Activated naive CD4-positive, alpha-beta T cell treated with anti-CD3 and anti-CD28 coated beads, Interleukin-2, amount 10 ng/mL, durations not matched to agents 7 days and 5 days (primary cell): Measurements from ENCODE around the gene CLIP2.

Experiments
- CTCF ChIA-PET: fragments of 350-600 bp; sonication (Branson Sonifier 250); formaldehyde crosslinking; loops from one replicate; lab custom pipeline; 2021; ENCODE audit warnings: antibody characterized with exemption; lab: Charles Lee
- DNase-seq: peaks from one replicate; pipeline ENCODE4 v3.0.0-alpha.2; 2020
- H3K27ac Mint-ChIP-seq: one replicate; pipeline ENCODE4 v1.8.0; 2021; ENCODE audit warnings: mild to moderate bottlenecking, moderate library complexity, mixed read lengths
- H3K27me3 Mint-ChIP-seq: one replicate; pipeline ENCODE4 v1.8.0; 2021; ENCODE audit warnings: mild to moderate bottlenecking, mixed read lengths
- H3K36me3 Mint-ChIP-seq: one replicate; pipeline ENCODE4 v1.8.0; 2021; ENCODE audit warnings: mixed read lengths
- H3K4me1 Mint-ChIP-seq: one replicate; pipeline ENCODE4 v1.8.0; 2021; ENCODE audit warnings: mixed read lengths
- H3K4me3 Mint-ChIP-seq: one replicate; pipeline ENCODE4 v1.8.0; 2021; ENCODE audit warnings: mild to moderate bottlenecking, moderate library complexity, mixed read lengths
- H3K9me3 Mint-ChIP-seq: one replicate; pipeline ENCODE4 v1.8.0; 2021; ENCODE audit warnings: mixed read lengths

The CLIP2 gene

DNA sequence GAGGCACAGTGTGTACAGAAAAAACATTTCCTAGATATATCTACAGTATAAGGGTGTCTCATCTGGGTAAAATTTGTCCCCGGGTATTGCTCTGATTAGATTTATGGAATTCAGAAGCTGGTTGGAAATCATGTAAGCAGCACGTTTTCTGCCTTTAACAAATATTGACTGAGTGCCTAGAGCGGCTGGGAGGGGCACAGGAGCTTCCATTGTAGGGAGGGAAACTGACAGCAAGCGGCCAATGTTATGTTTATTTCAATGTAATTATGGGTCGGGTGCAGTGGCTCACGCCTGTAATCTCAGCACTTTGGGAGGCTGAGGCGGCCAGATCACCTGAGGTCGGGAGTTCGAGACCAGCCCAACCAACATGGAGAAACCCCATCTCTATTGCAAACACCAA is 30.6 kb upstream of the CLIP2 start:
- H3K9me3 Mint-ChIP-seq: no peaks in the 10 kb centered on the region
- peaks cover 9% of the 10 kb centered on the region for H3K36me3 Mint-ChIP-seq
- no peak for DNase-seq
- no peak overlapping the region for H3K4me3 Mint-ChIP-seq
- CTCF ChIA-PET: no interaction called here
- H3K27ac Mint-ChIP-seq: no peak overlapping the region
- H3K27me3 Mint-ChIP-seq: peaks cover 21% of the 10 kb centered on the region
- peaks cover 26% of the 10 kb centered on the region for H3K4me1 Mint-ChIP-seq

DNA sequence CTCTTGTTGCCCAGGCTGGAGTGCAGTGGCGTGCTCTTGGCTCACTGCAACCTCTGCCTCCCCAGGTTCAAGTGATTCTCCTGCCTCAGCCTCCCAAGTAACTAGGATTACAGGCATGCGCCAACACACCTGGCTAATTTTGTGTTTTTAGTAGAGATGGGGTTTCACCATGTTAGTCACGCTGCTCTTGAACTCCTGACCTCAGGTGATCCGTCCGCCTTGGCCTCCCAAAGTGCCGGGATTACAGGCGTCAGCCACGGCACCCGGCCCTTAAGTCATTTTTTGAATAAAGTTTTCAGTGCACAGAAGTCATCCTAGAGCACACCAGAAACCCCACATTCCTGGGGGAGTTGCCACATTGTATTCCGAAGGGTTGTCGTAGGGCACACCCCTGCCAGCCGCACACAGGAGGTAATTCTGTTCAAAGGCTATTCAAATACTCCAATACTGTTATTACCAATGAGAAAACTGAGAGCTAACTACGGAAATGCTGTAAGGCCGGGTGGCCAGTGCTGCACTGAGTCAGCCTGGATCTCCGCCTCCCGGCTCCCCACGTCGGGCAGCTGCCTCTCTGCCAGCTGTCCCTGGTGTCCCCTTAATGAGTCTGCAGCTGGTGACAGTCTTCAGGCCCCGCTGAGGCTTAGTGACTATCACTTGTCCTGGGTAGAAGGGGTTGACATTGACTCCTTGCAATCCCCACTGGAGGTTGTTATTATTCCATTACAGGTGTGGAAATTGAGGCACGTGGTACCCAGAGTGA is 26.4 kb upstream of the CLIP2 start:
- H3K27ac Mint-ChIP-seq: no peak overlapping the region
- H3K4me1 Mint-ChIP-seq: no peaks in the 10 kb centered on the region
- H3K36me3 Mint-ChIP-seq: no peaks in the 10 kb centered on the region
- H3K27me3 Mint-ChIP-seq: peaks cover 35% of the 10 kb centered on the region
- no peaks in the 10 kb centered on the region for H3K9me3 Mint-ChIP-seq
- DNase-seq: no peak
- H3K4me3 Mint-ChIP-seq: no peak overlapping the region
- CTCF ChIA-PET: interaction anchor here (1.2 to 1.5 kb wide), 2 partner anchors 13 to 138 kb away, joined by 3 to 4 read pairs; no protein-coding TSS in a partner anchor

DNA sequence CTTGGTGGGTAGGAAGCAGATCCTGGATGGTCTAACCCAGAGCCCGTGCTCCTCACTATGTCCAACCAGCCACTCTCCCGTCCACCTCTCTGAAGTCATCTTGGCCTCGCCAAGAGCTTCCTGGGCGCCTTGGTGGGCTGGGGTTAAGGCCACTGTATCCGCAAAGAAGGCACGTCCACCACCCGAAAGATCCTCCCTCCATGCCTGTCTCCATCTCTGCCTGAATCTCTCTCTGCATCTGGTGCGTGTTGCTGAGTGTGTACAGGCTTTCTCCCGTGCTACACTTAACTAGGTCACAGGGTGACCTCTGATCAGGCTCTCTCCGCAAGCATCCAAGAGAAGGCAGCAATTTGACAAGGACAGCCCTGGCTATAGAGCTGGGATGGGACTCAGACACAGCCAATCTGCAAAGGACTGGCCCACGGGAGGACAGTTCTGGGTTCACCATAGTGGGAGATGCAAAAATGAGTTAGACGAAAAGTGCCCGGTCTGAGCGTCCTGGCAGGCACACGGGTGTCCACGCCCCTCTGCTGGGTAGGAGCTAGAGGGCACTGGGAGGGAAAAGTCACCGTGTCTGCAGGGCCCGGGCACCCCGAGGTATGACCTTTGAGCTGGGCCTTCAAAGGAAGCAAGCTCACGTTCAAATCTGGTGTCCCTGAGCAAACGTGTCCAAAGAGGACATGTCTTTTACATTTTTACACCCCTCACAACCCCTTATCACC is 25.6 kb upstream of the CLIP2 start:
- no peak for DNase-seq
- Mint-ChIP-seq H3K27ac (no peak overlapping the region), H3K4me1 (no peaks in the 10 kb centered on the region), H3K27me3 (peaks cover 40% of the 10 kb centered on the region), H3K4me3 (no peak overlapping the region), H3K36me3 (no peaks in the 10 kb centered on the region), H3K9me3 (no peaks in the 10 kb centered on the region)
- CTCF ChIA-PET: interaction anchor here (1.0 to 1.8 kb wide), 3 partner anchors 11 to 137 kb away, joined by 3 to 4 read pairs (median 3); no protein-coding TSS in a partner anchor

DNA sequence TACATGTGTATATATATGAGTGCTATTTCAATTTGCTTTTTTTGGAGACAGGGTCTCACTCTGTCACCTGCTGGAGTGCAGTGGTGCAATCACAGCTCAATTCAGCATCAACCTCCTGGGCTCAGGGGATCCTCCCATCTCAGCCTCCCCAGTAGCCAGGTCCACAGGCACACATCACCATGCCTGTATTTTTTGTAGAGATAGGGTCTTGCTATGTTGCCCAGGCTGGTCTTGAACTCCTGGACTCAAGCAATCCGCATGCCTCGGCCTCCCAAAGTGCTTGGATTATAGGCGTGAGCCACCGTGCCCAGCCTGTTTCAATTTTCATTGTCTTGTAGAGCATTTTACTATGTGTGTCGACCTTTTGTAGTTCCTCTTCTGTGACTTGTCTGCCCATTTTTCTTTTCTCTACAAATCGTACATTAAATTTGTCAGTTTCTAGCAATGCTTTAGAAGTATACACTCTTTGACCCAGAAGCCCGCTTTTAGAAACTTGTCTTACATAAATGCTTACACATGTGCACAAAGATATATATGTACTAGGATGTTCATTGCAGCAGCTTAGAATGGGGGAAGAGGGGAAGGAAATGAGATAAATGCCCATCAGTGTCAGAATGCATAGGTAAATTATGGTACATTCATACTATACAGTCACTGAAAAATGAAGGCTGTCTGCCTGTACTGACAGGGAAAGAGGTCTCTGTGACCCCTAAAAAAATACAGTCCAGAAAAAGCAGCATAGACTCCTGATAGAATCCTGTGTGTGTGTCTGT is 22.8 kb upstream of the CLIP2 start:
- H3K4me3 Mint-ChIP-seq: no peak overlapping the region
- CTCF ChIA-PET: no interaction called here

DNA sequence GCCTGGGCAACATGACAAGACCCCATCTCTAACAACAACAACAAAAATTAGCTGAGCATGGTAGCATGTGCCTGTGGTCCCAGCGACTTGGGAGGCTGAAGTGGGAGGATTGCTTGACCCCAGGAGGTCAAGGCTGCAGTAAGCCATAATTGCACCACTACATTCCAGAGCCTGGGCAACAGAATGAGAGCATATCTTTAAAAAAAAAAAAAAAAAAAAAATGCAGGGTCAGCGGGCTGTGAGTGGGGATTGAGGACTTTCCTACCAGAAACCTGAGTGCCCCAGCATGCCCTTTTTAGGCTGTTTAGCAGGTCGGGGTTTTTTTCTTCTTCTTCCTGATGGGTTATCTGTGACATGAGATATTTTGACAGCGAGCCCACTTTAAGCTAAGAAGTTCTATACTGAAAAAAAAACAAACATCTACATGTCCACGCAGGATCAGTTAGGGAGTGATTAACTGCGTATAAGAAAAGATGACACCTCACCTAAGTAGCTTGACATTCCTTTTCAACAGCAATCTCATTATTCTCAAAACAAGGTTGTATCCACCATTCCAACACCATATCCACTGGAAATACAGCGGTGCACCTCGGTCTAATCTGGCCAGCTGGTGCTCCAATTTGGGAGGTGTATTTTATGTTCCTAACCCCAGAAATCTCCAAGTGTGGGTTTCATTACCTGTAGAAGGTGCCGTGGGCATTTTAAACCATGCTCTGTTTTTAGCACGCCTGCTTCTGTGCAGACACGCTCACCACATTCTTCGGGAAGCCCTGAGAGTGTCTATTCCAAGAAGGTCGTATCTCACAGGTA is 21.2 kb upstream of the CLIP2 start:
- peaks cover 19% of the 10 kb centered on the region for H3K4me1 Mint-ChIP-seq
- H3K9me3 Mint-ChIP-seq: no peaks in the 10 kb centered on the region
- peaks cover 49% of the 10 kb centered on the region for H3K27me3 Mint-ChIP-seq
- no peak for DNase-seq
- H3K27ac Mint-ChIP-seq: no peak overlapping the region
- H3K4me3 Mint-ChIP-seq: no peak overlapping the region
- H3K36me3 Mint-ChIP-seq: no peaks in the 10 kb centered on the region
- CTCF ChIA-PET: interaction anchor here (0.8 kb wide), 1 partner anchor 66 kb away, joined by 3 read pairs; no protein-coding TSS in a partner anchor

More for the DNA sequence above, 22.8 kb upstream of the CLIP2 start:
- no peak for DNase-seq
- Mint-ChIP-seq H3K9me3 (no peaks in the 10 kb centered on the region), H3K27ac (no peak overlapping the region), H3K4me1 (peaks cover 7% of the 10 kb centered on the region), H3K27me3 (peaks cover 52% of the 10 kb centered on the region), H3K36me3 (no peaks in the 10 kb centered on the region)

DNA sequence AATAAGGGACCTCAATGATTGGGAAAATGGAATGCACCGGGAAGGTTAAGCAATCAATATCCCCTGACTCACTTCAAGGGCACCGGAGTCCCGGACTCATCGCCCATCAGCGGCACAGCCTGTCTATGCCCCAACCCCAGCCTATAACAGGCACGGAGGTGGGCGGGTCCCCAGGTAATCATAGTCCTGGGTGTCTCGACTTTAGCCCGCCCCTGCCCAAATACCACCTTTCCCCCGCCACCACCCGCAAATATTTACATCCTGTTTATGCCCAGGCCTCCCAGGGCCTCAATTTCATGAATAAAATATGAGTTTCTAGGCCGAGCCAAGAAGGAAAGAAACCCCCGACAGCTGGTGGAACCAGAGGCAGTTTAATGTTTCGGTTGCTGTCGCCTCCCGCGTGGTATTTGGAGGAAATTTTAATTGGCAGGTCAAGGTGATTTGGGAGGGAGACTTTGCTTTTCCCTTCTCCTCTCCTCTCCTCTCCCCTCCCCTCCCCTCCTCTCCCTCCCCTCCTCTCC is 19.4 kb upstream of the CLIP2 start:
- DNase-seq: peak; percentile 77
- CTCF ChIA-PET: interaction anchor here (1.3 kb wide), 1 partner anchor 18 kb away, joined by 3 read pairs; no protein-coding TSS in a partner anchor
- H3K9me3 Mint-ChIP-seq: no peaks in the 10 kb centered on the region
- peaks cover 19% of the 10 kb centered on the region for H3K4me1 Mint-ChIP-seq
- H3K36me3 Mint-ChIP-seq: no peaks in the 10 kb centered on the region
- peaks cover 46% of the 10 kb centered on the region for H3K27me3 Mint-ChIP-seq
- peak overlapping the region; percentile 79 for H3K4me3 Mint-ChIP-seq
- H3K27ac Mint-ChIP-seq: no peak overlapping the region

DNA sequence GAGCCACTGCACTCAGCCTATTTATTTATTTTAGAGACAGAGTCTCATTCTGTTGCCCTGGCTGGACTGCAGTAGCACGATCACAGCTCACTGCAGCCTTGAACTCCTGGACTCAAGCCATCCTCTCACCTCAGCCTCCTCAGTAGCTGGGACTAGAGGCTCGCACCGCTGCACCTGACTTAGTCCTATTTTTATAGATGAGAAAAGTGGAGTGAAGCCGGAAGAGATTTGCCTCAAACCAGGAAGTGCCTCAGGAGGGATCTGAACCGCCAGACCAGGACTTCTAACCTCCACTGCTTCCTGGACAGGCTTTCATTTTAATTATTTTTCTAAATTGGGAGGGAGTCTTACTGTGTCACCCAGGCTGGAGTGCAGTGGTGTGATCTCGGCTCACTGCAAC is 17.5 kb upstream of the CLIP2 start:
- Mint-ChIP-seq H3K36me3 (no peaks in the 10 kb centered on the region), H3K4me3 (no peak overlapping the region), H3K27me3 (peaks cover 36% of the 10 kb centered on the region), H3K4me1 (peaks cover 19% of the 10 kb centered on the region), H3K9me3 (no peaks in the 10 kb centered on the region), H3K27ac (no peak overlapping the region)
- DNase-seq: no peak
- CTCF ChIA-PET: interaction anchor here (1.2 to 1.7 kb wide), 3 partner anchors 8 to 129 kb away, joined by 3 to 6 read pairs (median 4); no protein-coding TSS in a partner anchor

DNA sequence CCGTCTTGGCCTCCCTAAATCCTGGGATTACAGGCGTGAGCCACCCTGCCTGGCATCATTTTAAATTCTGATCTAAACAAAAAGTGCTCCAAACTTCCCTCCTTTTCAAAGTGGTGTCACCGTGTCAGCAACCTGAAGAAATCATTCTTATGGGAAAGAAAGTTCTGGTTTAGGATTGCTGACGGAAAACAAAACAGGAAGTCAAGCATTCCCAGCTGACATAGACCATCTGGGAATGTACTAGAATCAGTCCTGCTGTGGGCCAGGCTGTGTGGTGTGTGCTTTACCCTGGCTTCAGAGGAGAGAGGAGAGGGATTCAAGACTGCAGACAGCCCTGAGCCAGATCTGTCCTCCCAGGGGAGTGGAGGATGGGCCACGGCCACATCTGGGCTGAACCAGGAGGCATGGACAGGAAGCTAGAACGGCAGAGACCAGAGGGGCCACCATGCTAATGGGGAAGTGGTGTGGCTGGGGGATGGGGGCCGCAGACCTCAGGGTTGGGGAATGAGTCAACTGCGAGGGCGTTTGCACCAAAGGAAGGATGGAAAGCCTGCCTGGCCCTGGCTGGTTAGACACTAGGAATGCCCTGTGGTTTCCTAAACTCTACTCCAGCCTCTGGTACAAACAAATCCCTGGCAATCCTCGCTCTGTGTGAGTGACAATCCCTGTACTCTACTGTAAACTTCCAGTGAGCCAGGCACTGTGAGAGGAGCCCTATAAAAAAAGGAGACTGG is 16.7 kb upstream of the CLIP2 start:
- Mint-ChIP-seq H3K4me1 (peaks cover 19% of the 10 kb centered on the region), H3K36me3 (no peaks in the 10 kb centered on the region), H3K9me3 (no peaks in the 10 kb centered on the region), H3K4me3 (no peak overlapping the region), H3K27ac (no peak overlapping the region), H3K27me3 (peaks cover 36% of the 10 kb centered on the region)
- no peak for DNase-seq
- CTCF ChIA-PET: interaction anchor here (1.4 to 1.7 kb wide), 2 partner anchors 15 to 128 kb away, joined by 3 to 6 read pairs; no protein-coding TSS in a partner anchor

DNA sequence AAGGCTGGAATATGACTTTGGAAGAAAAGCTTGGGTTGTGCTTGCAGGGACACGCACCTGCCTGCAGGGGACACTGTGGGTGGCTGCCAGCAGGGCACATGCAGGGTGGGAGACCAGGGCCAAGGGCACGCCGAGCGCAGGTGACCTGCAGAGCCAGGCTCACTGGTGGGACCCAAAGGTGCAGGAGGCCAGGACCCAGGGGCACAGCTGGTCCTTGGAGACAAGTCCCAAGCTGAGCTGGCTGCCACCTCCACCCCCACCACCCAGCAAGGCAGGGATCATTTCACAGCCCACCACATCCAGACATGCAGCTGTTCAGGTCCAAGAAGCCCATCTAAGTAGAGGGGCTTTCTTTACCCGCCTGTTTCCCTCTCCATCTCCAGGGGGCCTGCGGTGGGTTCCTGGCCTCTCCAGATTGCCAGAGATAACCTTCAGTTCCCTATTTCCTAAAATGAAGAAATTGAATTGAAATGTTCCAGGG is 13.8 kb upstream of the CLIP2 start:
- H3K9me3 Mint-ChIP-seq: no peaks in the 10 kb centered on the region
- CTCF ChIA-PET: interaction anchor here (0.7 to 2.9 kb wide), 8 partner anchors 11 to 126 kb away, joined by 3 to 20 read pairs (median 4); no protein-coding TSS in a partner anchor
- DNase-seq: no peak

DNA sequence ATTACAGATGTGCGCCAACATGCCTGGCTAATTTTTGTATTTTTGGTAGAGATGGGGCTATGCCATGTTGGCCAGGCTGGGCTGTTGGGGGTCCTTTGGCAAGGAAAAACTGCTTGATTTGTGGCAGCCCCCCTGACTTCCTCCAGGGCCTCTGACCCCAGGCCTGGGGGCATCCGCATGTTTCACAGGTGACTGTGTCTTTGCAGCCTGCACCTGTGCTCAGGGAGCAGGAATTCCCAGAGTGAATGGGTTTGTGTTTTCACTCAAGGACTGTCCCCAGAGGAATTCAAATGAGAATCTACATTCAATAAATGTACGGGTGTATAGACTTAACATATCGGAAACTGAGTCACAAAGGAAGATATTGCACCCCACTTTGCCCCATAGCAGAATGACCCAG is 11.6 kb upstream of the CLIP2 start:
- no peak for DNase-seq
- Mint-ChIP-seq H3K27me3 (peaks cover 41% of the 10 kb centered on the region), H3K4me1 (peaks cover 1% of the 10 kb centered on the region), H3K9me3 (no peaks in the 10 kb centered on the region), H3K4me3 (no peak overlapping the region), H3K27ac (no peak overlapping the region), H3K36me3 (no peaks in the 10 kb centered on the region)
- CTCF ChIA-PET: no interaction called here

More for the DNA sequence above, 13.8 kb upstream of the CLIP2 start:
- peaks cover 14% of the 10 kb centered on the region for H3K4me1 Mint-ChIP-seq
- H3K27me3 Mint-ChIP-seq: peaks cover 38% of the 10 kb centered on the region
- H3K36me3 Mint-ChIP-seq: no peaks in the 10 kb centered on the region
- no peak overlapping the region for H3K4me3 Mint-ChIP-seq
- H3K27ac Mint-ChIP-seq: no peak overlapping the region

DNA sequence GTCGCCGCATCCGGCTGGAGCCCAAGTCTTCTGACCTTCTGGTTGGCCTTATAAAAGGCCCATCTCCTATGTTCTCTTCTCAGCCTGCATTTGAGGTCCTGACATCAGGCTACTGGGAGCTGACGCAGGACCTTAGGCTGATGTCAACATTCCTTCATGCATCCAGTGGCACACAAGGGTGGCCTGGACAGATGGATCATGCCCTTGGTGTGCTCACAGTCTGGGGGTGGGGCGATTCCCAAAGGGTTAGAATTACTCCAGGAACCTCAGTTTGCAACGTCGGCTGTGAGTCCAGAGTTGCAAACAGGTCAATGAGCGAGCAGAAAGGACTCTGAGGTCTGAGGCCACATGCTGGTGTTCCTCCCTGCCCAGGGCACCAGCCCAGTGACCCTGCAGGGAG is 8.2 kb upstream of the CLIP2 start:
- peaks cover 47% of the 10 kb centered on the region for H3K27me3 Mint-ChIP-seq
- H3K4me3 Mint-ChIP-seq: no peak overlapping the region
- H3K36me3 Mint-ChIP-seq: no peaks in the 10 kb centered on the region
- CTCF ChIA-PET: no interaction called here
- no peak overlapping the region for H3K27ac Mint-ChIP-seq
- DNase-seq: no peak
- no peaks in the 10 kb centered on the region for H3K9me3 Mint-ChIP-seq
- no peaks in the 10 kb centered on the region for H3K4me1 Mint-ChIP-seq

DNA sequence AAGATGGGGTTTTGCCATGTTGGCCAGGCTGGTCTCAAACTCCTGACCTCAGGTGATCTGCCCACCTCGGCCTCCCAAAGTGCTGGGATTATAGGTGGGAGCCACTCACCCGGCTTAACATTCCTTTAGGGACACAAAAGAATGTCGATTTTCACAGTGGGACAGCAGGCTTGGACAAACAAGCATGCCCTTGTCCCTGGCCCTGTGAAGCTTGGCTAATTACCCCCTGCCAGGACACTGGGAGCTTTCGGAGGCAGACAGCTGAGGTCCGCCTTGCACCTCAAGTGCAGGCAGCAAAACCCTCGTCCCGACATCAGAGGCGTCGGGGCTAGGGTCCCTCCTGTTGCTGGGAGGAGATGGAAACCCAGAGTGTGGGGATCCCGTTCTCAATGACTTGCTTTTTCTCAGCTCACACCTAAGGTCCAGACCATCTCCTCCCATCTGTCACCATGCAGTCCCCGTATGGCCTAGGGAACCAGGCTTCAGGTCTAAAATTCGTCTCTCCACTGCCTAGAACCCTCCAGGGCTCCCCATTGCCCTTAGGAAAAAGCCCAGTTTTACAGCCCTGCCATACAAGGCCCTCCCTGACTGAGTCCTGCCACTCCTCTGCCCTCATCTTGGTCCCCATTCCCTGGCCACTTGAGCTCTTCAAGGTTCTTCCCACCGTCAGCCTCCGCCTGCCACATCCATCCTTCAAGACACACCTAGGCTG is 6.3 kb upstream of the CLIP2 start:
- CTCF ChIA-PET: no interaction called here
- H3K36me3 Mint-ChIP-seq: no peaks in the 10 kb centered on the region
- H3K4me3 Mint-ChIP-seq: no peak overlapping the region
- H3K27ac Mint-ChIP-seq: no peak overlapping the region
- H3K27me3 Mint-ChIP-seq: peaks cover 65% of the 10 kb centered on the region
- no peaks in the 10 kb centered on the region for H3K9me3 Mint-ChIP-seq
- no peak for DNase-seq
- peaks cover under 1% of the 10 kb centered on the region for H3K4me1 Mint-ChIP-seq
